GM19035 (cell line): ENCODE measurements around the gene MYO18B.

ENCODE experiments used
- ATAC-seq: cut with Tn5 transposase; IDR thresholded peaks from one replicate; pipeline ENCODE4 v1.9.1; 2021; ENCODE audit not compliant: unreplicated experiment

MYO18B gene

GRCh38 chr22:25748140-25748539 lies 6.2 kb downstream of the MYO18B start:
- no peak for ATAC-seq

- no peak for ATAC-seq
Observed at GRCh38 chr22:25748704-25749103, 6.7 kb downstream of the MYO18B start.

- ATAC-seq = peak; percentile 85
Observed at GRCh38 chr22:25749420-25750169, 7.6 kb downstream of the MYO18B start.

GRCh38 chr22:25750569-25751173 lies 8.7 kb downstream of the MYO18B start:
- ATAC-seq = no peak

- ATAC-seq = no peak
Observed at GRCh38 chr22:25751174-25751581, 9.2 kb downstream of the MYO18B start.

GRCh38 chr22:25752615-25753214 lies 10.7 kb downstream of the MYO18B start:
- no peak for ATAC-seq

GRCh38 chr22:25753252-25753651 lies 11.3 kb downstream of the MYO18B start:
- ATAC-seq = no peak

- no peak for ATAC-seq
Observed at GRCh38 chr22:25754527-25755202, 12.7 kb downstream of the MYO18B start.

GRCh38 chr22:25757686-25758085 lies 15.7 kb downstream of the MYO18B start:
- no peak for ATAC-seq

- ATAC-seq = no peak
Observed at GRCh38 chr22:25758316-25758715, 16.3 kb downstream of the MYO18B start.

- ATAC-seq = no peak
Observed at GRCh38 chr22:25759825-25760231, 17.8 kb downstream of the MYO18B start.

- ATAC-seq = no peak
Observed at GRCh38 chr22:25760294-25760693, 18.3 kb downstream of the MYO18B start.

GRCh38 chr22:25760848-25761595 lies 19.0 kb downstream of the MYO18B start:
- no peak for ATAC-seq

GRCh38 chr22:25762147-25762546 lies 20.2 kb downstream of the MYO18B start:
- no peak for ATAC-seq

- ATAC-seq = no peak
Observed at GRCh38 chr22:25763239-25763777, 21.3 kb downstream of the MYO18B start.

- ATAC-seq = no peak
Observed at GRCh38 chr22:25764270-25765015, 22.5 kb downstream of the MYO18B start.

- no peak for ATAC-seq
Observed at GRCh38 chr22:25765016-25765367, 23.0 kb downstream of the MYO18B start.

GRCh38 chr22:25765801-25766200 lies 23.8 kb downstream of the MYO18B start:
- no peak for ATAC-seq

GRCh38 chr22:25766418-25766817 lies 24.4 kb downstream of the MYO18B start:
- no peak for ATAC-seq

- no peak for ATAC-seq
Observed at GRCh38 chr22:25770333-25770732, 28.3 kb downstream of the MYO18B start.
